GM21825 (cell line): ENCODE data around the gene CHMP6.

ENCODE experiments used
- ATAC-seq: cut with Tn5 transposase; IDR thresholded peaks from one replicate; pipeline ENCODE4 v1.9.1; 2021; ENCODE audit warnings: mild to moderate bottlenecking, moderate library complexity; ENCODE audit not compliant: unreplicated experiment

The CHMP6 gene

DNA sequence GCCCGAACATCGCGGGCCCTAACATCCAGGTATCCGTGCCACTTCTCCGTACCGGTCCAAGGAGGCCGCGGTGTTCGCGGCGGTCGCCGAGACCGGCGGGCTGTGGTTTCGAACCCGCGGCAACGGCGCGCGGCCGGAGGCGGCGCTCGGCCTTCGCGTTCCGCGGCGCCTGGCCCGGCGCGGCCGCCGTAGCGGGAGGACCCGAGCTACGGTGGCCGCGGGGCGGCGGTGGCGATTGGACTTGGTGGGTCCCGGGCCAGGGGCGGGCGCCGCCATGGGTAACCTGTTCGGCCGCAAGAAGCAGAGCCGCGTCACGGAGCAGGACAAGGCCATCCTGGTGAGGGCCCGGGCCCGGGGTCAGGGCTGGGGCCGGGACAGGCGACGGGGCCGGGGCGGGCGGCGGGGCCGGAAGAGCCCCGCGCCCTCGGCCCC lies at the start of gene CHMP6:
Gene CHMP6, plus strand, starts transcription at position 197 of the 432 bp plus-strand sequence. Its CDS starts 78 bp downstream, at position 275.
- peak; percentile 37 for ATAC-seq

DNA sequence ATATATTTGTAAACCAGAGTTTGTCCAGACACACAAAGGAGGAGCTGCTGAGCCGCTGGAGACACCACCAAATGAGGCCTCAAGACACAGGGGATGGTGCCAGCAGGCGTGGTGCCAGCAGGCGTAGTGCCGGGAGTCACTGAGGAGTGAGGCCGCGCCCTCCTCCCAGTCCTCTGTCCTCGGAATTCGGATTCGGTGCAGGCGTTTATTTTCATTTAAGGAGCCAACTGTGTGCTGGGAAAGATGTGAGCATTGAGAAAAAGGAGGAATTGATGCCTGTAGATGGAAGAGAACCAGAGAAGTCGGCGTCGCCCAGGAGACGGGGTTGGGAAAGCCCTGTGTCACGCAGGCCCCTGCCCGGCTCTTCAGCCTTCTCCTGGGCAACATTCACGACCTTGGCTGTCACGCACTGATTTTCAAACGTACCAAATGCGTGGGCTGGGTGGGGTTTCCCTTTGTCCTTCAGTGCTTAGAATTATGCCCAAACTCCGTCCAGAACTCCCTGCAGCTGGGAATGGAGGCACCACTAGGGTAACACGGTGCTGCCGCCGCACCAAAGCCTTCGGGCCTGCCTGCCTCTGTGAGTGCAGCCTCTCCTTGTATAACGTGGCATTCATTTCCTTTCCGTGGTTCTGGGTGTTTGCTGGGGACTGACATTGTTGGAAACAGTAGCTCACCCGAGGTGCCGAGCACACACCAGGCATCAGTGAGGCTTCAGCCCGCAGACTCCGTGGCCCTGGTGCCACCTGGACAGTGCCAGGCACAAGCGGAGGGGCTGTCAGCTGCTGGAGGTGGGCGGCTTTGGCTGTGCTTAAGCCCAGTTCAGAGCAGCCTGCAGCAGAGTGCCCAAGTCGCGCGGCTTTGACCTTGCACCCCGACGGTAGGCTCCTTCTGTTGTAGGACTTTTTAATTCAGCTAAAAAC lies 49.0 kb upstream of the CHMP6 start:
- ATAC-seq = no peak

DNA sequence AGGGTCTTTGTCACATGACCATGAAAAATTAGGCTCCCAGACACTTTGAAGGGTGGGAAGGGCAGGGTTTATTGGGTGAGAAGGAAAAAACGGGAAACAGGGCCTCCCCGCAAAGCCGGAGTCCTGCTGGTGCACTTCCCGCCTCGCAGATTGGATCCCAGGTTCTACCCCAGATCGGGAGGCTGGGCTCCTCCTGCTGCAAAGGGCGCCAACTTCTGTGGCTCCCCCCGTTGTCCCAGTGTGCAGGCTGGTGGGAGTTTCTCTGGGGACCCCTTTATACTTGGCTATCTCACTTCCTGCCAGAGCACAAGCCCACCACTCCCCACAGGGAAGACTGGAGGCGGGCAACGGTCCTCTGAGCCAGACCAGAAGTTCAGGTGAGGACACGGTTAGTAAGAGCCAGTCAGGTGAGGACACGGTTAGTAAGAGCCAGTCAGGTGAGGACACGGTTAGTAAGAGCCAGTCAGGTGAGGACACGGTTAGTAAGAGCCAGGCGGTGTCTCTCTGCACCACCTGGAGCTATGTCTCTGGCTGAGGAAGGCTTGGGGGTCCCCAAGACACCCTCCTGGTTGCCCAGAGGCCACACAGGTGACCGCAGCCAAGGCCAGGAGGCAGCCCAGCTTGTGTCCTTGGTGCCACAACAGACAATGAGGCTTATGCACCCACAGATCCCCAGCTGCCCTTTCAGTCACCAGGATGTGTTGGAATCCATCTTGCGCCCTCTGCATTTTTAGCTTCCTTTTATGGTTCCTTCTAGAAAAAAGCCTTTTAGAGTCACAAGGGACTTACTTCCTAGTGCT lies 48.1 kb upstream of the CHMP6 start:
- no peak for ATAC-seq

DNA sequence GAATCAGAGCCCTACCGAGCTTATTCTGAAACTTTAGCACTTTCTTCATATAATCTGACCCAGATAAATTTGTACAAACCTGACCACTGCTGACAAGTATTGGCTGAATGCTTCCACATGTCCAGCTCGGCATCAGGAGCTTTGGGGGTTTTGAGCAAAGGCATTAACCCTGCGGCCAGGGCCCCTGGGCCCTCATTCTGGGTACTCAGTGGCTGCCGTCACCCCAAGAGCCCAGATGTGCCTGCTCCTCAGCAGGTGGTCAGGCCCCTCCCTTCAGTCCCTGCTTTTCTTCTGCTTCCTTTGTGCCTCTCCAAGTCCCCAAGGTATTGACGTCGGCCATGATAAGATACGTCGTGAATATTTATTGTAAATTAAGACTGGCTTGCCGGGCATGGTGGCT lies 47.3 kb upstream of the CHMP6 start:
- ATAC-seq = no peak

DNA sequence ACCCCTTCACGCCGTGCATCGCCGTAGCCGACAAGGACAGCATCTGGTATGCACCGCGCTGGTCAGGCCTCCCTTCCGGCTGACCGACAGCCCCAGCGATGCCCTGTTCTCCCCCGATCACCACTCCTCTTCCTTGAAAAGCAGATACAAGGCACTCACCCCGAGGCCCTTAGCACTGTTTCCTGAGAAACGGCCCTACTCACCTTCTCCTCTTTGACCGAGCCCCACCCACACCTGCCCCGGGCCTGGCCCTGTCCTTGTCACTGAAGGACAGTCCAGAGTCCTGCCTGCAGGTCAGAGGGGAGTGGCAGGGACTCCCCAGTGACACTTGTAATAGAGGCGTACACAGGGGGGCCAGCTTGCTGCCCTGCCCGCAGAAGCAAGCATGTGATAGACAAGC lies 45.9 kb upstream of the CHMP6 start:
- no peak for ATAC-seq

DNA sequence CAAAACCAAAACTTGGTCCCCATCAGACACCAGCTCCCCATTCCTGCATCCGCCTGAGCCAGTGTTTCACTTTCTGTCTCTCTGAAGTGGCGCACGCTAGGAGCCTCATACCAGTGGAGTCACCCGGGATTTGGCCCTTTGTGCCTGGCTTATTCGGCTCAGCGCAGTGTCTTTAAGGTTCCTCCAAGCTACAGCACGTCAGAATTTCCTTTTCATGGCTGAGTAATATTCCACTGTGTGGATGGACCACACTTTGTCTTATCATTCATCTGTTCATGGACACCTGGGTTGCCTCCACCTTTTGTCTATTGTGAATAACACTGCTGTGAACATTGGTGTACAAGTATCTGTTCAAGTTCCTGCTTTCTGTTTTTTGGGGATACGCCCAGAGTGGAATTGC lies 45.2 kb upstream of the CHMP6 start:
- no peak for ATAC-seq

DNA sequence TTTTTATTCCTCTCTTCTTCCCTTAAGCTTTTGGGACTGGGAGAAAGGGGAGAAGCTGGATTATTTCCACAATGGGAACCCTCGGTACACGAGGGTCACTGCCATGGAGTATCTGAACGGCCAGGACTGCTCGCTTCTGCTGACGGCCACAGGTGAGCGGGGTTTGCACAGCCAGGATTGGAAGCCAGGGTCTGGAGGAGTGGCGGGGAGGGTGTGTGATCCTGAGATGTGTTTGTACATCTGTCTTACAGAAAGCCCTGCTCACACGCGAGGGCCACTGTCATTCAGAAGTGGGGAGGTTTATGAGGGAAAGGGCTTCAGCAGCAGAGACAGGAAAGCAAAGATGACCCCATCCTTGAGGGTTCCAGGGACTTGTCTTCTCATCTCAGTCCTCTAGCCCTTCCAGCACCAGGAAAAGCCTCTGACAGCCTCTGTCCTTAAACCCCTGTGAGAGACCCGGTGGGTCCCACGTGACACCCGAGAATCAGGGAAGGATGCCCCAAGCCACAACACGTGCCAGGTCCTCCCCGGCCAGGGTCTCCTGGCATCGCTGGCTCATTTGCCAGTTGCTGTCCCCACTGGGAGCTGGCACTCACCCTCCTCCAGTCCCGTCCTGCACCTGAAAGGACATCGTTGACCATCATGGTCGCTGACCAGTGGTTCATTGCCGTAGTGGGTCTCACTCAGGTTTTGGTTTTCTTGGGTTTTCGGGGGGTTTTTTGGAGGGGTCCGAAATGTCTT lies 44.3 kb upstream of the CHMP6 start:
- no peak for ATAC-seq

DNA sequence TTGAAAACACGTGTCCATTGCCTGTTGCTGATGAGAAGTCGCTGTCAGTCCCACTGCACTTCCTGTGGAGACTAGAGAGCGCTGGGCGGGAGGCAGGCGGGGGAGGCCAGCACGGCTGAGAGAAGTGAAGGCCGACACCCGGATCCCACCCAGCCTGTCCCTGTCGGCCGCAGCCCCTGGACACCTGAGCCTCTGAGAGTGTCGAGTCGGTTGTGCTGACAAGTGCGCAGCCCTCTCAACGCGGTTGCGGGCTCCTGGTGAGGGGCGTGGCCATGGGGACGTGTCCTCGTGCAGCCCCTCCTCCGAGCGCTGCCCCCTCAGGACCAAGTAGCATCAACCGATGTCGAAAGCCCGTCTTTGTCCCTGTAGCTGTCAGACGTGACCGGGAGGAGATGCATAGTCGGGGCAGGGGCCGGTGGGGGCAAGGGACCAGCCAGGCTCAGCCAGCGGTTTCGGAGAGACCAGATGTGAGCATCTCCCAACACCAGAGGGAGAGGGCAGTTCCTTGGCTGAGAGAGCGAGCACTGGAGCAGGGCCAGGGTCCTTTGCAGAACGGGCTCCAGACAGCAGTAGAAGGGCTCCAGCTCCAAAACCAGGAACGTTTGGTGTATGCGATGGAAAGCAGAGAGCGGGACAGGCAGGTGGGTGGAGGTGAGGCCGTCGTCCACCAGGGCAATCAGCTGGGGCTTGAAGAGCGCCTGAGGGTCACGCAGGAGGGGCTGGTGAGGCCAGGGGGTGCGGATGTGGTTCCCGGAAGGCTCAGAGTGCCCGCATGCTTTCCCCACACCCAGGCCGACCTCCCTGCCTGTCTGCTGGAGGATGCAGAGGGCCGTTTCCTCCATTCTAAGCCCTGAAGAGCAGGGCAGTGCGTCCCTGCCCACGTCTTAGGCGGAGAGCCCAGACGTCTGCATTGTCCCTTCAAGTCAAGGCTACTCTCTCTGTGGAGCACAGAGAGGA lies 43.3 kb upstream of the CHMP6 start:
- ATAC-seq = no peak

DNA sequence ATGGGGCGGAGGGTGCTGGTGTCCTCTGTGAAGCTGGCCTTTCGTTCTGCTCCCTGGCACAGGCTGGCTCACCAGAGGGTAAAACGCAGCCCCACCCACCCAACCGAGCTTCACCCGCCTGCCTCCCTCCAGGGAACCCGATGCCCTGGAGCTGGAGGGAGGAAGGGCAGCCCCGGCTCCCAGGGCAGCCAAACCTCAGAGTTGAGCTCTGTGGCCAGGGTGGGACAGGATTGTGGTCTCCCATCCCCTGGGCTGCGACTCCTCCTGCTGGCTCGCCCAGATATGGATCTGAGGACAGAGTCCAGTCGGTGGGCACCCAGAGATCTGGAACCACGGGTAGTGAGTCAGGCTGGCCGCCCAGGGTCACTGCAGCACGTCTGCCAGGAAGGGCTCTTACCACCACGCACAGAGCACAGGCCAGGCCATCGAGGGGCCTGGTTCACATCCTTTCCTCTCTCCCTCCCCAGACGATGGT lies 42.6 kb upstream of the CHMP6 start:
- ATAC-seq = no peak

DNA sequence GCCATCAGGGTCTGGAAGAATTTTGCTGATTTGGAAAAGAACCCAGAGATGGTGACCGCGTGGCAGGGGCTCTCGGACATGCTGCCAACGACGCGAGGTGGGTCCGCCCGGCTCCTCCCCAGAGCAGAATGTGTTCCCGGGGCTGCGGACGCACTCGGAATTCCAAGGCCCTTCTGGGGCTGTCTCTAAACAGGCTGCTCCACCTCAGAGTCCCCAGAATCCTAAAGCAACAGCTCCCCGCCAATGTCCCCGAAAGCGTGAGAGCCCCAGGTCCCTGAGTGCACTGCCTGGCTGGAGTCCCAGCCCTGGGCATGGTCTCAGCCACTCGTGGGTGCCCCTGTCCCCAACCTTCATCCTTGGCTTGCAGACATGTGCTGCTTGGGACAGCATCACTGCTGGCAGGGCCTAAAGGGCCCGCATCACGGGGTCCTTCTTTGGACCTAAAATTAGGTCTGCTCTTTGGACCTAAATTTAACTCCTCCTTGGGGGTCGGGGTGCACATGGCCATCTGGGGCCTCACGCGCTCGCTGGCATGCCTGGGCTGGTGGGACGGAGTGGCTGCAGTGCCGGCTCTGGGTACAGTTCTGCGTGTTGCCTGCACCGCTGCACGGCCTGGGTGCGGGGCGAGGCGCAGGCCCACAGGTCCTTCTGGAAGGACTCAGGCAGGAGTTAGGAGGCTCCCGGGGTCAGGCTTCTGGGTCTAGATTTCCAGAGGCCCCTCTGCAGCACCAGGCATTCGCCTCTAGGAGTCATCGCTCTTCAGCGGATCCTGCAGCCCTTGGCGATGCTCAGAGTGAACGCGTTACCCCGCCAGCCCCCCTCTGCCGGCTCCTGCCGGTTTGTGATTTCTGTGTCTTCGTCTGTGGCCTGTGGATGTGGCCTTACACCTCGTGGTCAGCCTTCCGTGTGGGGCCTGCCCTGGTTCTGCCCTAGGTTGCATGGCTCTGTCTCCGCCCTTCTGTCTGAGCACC lies 41.9 kb upstream of the CHMP6 start:
- ATAC-seq = no peak

DNA sequence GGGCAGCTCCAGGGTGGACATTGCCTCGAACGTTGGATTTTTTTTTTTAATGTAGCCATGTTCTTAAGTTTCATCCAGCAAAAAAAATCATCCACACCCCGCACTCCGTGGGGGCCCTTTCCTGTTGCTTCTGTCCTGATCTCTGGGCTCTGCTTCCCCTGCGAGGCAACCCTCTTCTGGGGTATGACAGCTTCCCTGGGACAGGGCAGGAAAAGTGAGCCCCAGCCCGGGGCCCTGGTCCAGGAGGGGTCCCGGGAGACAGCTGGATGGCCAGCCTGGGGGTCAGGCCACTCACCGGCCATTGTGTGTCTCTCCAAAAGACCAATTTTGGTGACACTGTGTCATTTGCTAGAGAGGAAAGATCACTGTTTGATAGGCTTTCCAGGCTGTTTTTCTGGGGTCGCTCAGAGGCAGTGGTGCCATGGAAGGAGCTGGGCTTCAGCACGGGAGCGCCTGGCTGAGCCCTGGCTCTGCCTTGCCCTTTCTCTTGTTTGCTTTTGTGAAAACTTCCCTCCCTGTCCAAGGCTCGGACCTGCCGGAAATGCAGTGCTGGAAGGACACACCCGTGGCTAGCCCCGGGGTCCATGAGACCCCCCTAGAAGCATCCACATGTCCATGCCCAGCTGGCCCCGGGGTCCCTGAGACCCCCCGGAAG lies 41.0 kb upstream of the CHMP6 start:
- ATAC-seq = no peak

DNA sequence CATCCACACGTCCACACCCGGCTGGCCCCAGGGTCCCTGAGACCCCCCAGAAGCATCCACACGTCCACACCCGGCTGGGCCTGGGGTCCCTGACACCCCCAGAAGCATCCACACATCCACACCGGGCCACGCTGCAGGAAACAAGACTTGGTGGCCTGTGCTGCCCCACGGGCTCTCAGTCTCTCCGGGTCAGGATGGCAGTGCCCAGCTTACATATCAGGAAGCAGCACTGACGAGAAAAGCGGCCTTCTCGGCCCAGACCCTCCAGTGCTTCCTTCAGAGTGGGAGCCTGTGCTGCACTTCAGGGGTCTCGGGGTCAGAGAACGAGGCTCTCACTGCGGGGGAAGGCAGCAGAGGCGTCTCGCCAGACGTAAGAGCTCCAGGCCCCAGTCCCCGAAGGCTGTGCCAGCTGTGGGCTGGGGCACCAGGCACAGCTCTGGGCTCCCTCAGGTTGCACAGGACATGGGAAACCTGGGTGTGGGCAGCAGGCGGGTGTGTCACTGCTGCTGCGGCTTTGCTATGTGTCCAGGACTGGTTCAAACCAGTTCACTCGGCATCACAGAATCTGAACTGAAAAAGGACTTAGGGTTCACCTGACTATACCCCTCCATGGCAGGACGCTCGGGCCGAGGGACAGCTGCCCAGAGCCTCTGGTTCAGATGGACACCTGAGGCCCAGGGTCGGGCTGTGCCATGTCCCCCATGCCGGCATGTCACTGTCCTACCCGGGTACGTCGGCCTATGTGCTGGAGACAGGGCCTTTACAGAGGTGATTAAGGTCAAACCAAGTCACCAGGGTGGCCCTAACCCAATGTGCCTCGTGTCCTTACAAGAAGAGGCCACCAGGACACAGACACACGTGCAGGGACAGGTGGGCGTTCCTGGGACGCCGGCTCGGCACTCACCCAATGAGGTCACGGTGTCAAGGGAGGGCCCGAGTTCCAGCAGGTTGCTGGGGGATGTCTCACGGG lies 40.2 kb upstream of the CHMP6 start:
- no peak for ATAC-seq

DNA sequence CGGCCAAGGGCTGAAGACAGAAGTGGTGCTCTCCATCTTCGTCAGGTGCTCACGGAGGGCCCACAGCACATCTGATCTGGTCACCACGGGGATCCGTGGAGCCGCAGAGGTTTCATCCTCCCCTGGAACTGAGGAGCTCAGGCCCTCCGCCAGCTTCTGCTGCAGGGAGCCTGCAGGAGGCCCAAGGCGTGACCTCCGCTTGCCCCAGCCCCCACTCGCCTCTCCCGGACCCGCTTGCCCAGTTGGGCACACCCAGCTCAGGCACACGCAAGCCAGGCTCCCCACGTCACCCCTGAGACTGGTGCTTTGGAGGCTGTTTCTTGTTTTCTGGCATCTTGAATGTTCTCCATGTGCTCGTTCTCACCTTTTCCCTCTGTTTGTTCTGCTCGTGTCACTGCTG lies 39.4 kb upstream of the CHMP6 start:
- no peak for ATAC-seq

DNA sequence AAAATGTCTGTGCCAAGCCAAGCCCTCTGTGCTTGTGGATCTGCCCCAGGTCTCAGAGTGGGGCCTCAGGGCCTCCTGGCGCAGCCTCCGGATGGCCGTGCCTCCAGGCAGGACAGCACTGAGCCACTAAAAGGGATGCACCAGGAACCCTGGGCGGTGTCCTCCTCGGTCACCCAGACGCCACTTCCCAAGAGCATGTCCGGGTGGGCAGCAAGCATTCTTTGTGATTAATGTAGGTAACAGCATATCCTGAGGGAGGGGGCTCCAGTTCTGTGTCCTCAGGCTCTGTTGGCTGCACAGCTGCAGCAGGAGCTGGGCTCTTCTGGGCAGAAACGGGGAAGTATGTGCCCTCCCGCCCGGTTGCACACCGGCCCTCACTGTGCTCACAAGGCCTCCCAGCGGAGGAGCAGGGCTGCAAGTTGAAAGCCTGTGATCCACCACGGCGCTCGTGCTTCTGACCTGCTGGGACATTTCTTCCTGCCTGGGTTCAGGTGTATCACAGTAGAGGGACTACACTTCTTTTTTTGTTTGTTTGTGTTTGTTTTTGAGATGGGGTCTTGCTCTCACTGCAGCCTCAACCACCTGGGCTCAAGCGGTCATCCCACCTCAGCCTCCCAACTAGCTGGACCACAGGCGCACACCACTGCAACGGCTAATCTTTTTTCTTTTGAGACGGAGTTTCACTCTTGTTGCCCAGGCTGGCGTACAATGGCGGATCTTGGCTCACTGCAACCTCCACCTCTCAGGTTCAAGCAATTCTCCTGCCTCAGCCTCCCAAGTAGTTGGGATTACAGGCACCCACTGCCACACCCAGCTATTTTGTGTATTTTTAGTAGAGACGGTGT lies 37.9 kb upstream of the CHMP6 start:
- no peak for ATAC-seq

DNA sequence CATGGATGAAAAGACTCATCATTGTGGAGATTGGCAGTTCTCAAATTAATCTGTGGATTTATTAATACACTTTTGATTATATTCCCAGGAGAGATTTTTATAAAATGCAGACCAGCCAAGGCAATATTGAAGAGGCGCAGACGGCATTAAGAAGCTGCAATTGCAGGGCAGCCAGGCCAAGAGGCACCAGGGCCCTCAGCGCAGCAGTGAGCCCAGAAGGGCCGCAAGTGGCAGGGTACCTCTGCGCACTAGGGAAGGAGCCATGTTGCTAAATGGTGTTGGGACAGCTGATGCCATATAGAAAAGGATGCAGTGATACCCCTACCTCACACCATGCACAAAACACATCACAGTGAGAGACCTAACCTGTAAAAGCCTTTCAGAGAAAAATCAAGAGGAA lies 36.6 kb upstream of the CHMP6 start:
- ATAC-seq = no peak

DNA sequence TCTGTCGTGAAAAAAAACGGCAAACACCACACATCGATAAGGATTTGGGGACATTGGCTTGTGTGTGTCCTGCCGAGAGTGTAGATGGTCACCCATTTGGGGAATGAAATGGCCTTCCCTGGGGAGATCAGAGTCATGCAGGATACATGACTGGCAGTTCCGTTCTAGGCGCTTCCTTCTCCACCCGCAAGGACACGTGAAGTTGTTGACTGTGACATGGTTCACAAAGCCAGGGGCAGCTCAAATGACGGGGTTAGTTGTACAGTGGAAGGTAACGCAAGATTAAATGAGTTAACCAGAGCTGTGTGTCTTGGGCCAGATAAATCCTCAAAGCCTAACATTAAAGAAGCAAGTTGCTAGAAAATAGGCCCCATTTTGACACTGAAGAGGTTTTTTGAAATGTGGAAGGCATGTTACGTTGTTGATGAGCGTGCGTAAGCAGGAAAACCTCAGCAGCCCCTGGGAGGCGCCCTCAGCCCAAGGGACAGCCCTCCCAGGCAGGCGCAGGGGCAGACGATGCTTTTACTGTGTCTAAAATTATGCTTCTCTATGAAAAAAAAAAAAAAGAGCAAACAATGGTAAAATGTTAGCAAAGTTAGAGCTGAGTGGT lies 35.9 kb upstream of the CHMP6 start:
- ATAC-seq = no peak
